Activated naive CD8-positive, alpha-beta T cell (primary cell): ENCODE data around the gene AHDC1.
"Not testable (repeated sequence)": the region's sequence is repeated elsewhere in the genome, so short reads cannot be mapped to it uniquely, and the experiment has no call there.

Source experiments
- H3K27ac Mint-ChIP-seq: one replicate; pipeline ENCODE4 v1.8.0; 2021; ENCODE audit warnings: mixed read lengths
- H3K27me3 Mint-ChIP-seq: one replicate; pipeline ENCODE4 v1.8.0; 2021; ENCODE audit warnings: mixed read lengths
- H3K36me3 Mint-ChIP-seq: one replicate; pipeline ENCODE4 v1.8.0; 2021; ENCODE audit warnings: mixed read lengths
- H3K4me1 Mint-ChIP-seq: one replicate; pipeline ENCODE4 v1.8.0; 2021; ENCODE audit warnings: low read depth, mixed read lengths
- H3K4me3 Mint-ChIP-seq: one replicate; pipeline ENCODE4 v1.8.0; 2021; ENCODE audit warnings: mild to moderate bottlenecking, mixed read lengths
- H3K9me3 Mint-ChIP-seq: one replicate; pipeline ENCODE4 v1.8.0; 2021; ENCODE audit warnings: low read depth, mixed read lengths

AHDC1 gene

DNA sequence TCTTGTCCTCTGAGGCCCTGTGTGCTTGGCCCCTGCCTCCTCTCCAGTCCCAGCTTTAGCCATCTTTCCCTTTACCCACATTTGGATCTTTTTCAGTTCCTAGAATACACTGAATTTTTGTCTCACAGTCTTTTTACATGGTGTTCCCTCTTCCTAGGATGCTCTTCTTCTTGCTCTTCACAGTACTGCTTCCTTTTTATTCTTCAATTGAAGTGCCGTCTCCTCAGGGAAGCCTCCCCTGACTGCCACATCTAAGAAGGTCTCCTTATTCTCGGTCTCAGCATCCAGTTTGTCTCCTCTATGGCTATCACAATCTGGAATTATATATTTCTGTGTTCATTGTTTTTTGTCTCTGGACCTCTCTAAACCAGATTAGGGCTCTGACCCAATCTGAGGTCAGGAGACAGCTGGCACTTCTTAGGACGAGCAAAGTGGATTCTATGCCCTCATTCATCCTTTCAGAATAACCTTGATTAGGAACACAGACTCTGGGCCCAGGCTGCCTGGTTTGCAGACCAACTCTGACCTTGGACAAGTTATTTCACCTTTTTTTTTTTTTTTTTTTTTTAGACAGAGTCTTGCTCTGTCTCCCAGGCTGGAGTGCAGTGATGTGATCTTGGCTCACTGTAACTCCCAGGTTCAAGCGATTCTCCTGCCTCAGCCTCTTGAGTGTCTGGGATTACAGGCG, 34.2 kb upstream of the AHDC1 start:
- peak overlapping the region; percentile 34 for H3K27ac Mint-ChIP-seq
- no peaks in the 10 kb centered on the region for H3K36me3 Mint-ChIP-seq
- peaks cover 35% of the 10 kb centered on the region for H3K4me1 Mint-ChIP-seq
- no peak overlapping the region for H3K4me3 Mint-ChIP-seq
- no peaks in the 10 kb centered on the region for H3K27me3 Mint-ChIP-seq
- no peaks in the 10 kb centered on the region for H3K9me3 Mint-ChIP-seq

DNA sequence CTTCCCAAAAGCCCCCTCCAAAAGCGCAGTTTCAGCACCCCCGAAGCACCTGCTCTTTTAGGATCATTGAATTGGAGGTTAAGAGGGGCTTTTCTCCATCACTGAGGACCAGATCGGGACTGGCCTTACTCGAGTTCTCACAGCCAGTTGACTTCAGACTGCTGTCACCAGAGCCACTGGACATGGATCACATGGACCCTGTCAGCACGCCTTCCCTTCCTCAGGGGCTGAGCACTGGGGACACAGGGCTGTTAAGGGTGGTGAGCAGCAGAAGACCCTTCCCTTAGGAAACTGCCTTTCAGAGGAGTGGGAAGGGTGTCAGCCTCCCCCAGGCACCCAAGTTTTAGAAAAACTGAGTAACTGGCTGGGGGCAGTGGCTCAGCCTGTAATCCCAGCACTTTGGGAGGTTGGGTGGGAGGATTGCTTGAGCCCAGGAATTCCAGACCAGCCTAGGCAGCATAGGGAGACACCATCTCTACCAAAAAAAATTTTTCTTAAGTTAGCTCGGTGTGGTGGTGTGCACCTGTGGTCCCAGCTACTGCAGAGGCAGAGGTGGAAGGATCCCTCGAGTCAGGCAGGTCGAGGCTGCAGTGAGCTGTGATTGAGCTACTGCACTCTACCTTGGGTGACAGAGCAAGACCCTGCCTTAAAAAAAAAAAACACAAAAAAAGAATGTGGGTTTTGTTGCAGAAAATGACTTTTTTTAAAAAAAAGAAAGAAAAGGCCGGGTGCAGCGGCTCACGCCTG, 31.6 kb upstream of the AHDC1 start:
- Mint-ChIP-seq H3K4me3 (peak overlapping the region; percentile 65), H3K9me3 (no peaks in the 10 kb centered on the region), H3K36me3 (no peaks in the 10 kb centered on the region), H3K27ac (no peak overlapping the region), H3K27me3 (no peaks in the 10 kb centered on the region), H3K4me1 (peaks cover 60% of the 10 kb centered on the region)

DNA sequence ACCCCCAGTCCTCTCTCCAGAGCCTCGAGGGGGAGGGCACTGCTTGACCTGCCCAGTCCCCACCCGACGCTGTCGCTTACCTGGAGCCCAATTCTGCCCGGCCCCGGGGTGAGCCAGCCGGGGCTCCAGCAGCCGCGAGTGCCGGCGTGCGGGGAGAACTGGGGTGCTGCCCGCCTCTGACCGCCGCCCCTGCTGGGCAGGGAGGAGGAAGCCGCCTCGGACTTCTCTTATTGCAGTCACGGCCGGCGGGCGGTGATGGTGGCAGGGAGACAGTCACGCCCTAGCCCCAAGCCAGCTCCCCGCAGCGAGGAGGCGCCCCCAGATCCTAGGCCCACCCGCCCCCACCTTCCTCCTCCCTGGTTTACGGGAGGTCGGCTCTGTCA, 31.0 kb upstream of the AHDC1 start, which contains the start of gene FGR:
TSS of gene FGR (minus strand) at position 201 of the 383 bp plus-strand sequence. CDS start 11,269 bp downstream, outside the sequence.
- no peaks in the 10 kb centered on the region for H3K9me3 Mint-ChIP-seq
- H3K27me3 Mint-ChIP-seq, result no peaks in the 10 kb centered on the region
- H3K4me1 Mint-ChIP-seq, result peaks cover 62% of the 10 kb centered on the region
- no peaks in the 10 kb centered on the region for H3K36me3 Mint-ChIP-seq
- no peak within 1 kb of the TSS for H3K27ac Mint-ChIP-seq
- peak within 1 kb of the TSS; percentile 65 for H3K4me3 Mint-ChIP-seq

DNA sequence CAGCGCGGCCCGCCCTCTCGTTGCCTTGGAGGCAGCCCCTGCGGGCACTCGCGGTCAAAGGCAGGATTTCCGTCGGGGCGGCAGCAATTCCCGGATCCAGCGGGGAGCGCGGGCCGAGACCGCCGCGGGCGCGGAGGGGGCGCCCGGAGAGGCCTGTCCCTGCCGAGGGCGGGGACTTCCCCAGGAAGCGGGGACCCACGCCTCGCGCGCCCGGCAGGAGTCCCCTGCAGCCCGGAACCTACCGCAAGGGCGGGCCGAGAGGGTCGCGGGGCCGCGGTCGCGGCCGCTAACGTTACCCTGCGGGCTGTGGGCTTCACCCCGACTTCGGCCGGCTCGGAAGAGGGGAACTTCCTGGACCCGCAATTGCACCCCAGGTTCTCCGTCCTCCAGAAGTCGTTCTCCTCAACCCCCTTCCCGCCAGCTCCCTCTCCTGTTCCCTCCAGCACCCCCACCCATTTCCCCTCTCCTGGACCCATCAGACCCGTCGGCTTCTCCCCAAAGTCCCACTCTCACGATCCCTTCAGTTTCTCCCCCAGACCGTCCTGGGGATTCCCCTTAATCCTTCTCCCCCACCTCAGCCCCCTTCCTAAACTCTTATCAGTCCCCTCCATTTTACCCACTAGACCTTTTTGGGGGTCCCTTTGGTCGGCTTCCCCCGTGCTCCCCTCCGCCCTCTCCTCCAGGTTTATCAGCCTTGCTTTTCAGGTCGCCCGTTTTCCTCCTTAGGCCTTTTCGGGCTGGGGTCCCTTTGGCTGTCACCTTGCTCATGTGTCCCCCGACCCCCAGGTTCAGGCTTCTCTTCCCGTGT, 30.4 kb upstream of the AHDC1 start:
- no peaks in the 10 kb centered on the region for H3K27me3 Mint-ChIP-seq
- peak overlapping the region; percentile 49 for H3K4me3 Mint-ChIP-seq
- peaks cover 66% of the 10 kb centered on the region for H3K4me1 Mint-ChIP-seq
- no peak overlapping the region for H3K27ac Mint-ChIP-seq
- H3K36me3 Mint-ChIP-seq, result no peaks in the 10 kb centered on the region
- H3K9me3 Mint-ChIP-seq, result no peaks in the 10 kb centered on the region

DNA sequence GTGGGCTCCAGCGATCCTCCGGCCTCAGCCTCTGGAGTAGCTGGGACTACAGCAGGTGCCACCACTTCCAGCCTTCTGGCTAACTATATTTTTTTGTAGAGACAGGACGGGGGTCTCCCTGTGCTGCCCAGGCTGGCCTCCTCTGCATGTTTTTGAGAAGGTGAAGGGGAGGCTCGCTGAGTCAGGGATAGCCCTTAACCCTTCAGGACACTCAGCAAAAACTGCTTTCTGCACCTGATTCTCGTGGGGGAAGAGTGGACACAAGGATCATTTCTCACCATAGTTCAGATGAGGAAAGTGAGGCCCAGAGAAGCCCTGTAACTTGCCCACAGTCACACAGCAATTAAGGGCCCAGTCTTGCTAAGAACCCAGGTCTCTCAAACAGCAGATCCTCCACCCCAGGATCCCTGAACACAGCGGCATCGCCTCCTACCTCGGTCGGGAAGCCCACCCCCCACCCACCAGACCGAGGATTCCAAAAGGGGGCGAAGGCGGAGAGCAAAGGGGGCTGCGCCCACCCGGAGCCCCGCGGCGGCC, 29.8 kb upstream of the AHDC1 start:
- Mint-ChIP-seq H3K27ac (peak overlapping the region; percentile 58), H3K27me3 (no peaks in the 10 kb centered on the region), H3K4me3 (peak overlapping the region; percentile 78), H3K36me3 (no peaks in the 10 kb centered on the region), H3K4me1 (peaks cover 71% of the 10 kb centered on the region), H3K9me3 (no peaks in the 10 kb centered on the region)

DNA sequence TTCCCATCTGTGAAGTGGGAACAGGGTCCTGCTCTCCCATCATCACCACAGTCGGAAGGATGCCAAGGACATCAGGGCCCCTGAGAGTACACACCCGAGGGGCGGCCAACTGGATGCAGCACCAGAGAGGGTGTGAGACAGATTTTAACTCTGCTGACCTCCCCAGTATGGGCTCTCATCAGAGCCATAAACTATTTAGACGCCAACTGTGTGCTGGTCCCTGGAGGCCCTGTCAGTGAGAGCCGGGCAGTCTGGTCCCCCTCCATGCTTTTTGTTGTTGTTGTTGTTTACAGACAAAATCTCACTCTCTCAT, 29.3 kb upstream of the AHDC1 start:
- Mint-ChIP-seq H3K27me3 (no peaks in the 10 kb centered on the region), H3K9me3 (no peaks in the 10 kb centered on the region), H3K4me3 (peak overlapping the region; percentile 78), H3K27ac (peak overlapping the region; percentile 89), H3K4me1 (peaks cover 74% of the 10 kb centered on the region), H3K36me3 (no peaks in the 10 kb centered on the region)

DNA sequence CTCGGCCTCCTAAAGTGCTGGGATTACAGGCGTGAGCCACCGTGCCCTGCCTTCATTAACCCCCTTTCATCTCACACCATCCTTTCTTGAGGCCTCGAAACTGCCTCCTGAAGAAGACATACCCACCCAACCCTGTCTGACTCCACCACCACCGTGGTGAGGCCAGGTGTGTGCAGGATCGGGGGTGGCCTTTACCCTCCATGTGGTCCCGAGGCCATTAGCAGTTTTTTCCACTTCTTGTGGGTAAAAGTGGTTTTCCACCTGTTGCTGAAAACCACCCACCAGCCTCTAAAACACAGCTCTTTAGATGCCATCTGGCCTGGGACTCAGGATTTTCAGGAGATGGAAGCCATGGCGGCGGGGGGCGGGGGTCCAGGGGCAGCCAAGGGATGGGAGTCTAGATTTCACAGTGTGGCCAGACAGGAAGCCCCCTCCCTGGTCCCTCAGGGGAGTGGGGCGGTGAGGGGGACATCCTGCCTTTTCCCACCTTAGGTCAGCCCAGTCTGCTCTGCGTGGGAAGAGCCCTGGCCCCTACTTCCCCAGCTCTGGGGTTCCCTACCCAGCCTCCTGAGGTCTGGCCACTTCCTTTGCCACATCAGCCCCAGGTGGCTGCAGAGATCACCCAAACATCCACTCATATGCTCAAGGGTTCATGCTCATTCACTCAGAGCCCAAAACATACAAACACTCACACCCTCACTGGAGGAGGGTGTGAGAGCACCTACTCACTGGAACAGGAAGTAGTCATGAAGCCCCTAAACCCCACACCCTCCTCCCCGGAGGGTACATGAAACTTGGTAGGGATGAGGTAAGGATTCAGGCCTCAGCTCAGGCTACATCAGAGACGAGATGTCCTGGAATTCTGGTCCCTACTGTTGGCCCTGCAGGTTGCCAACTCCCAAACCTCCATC, 28.7 kb upstream of the AHDC1 start:
- H3K4me1 Mint-ChIP-seq, result peaks cover 69% of the 10 kb centered on the region
- H3K4me3 Mint-ChIP-seq, result peak overlapping the region; percentile 78
- H3K9me3 Mint-ChIP-seq, result no peaks in the 10 kb centered on the region
- H3K27me3 Mint-ChIP-seq, result no peaks in the 10 kb centered on the region
- peak overlapping the region; percentile 89 for H3K27ac Mint-ChIP-seq
- H3K36me3 Mint-ChIP-seq, result no peaks in the 10 kb centered on the region

DNA sequence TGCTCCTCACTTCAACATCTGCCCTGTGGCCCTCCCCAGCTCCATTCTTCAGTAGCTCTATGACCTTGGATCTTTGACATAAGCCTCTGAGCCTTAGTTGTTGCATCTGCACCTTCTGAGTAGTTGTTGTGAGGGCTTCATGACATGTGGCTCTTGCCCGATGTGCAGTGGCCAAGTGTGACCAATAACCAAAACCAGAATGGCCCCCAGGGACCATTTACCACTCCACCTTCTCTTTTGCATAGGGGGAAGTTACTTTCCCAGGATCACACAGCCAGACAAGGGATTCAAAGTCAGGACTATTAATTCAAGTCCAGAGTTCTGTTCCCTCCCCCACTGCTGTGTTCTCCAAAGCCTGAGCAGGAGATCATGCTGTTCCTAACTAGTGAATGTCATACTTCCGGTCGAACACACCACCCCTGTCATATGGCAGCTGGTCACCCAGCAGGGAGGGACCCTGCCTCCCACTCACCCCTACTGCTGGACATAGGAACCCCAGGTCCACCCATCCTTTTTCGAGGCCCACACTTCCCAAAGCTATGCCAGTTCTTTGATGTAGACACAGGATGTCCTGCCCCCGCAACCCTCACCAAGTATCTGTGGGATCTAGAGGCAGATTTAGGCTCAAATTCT, 27.0 kb upstream of the AHDC1 start:
- Mint-ChIP-seq H3K27ac (peak overlapping the region; percentile 61), H3K27me3 (no peaks in the 10 kb centered on the region), H3K36me3 (no peaks in the 10 kb centered on the region), H3K9me3 (no peaks in the 10 kb centered on the region), H3K4me1 (peaks cover 63% of the 10 kb centered on the region), H3K4me3 (peak overlapping the region; percentile 8)

DNA sequence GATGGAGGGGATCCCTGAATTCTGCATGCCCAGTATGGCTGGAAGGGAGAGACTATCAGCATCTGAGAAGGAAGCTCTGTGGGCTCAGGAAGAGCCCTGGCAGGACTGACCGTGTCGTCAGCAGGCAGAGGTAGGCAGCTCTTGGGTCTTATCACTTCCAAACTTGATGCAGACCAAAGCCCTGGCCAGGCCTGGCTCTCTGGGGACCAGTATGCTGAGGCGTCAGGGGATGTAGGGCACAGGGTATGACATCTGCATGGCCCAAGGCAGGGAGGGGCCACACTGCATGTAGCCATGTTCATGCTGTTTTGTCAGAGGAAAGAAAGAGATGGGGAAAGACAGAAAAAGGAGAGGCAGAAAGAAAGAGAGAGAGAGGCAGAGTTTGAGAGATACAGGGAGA, 24.8 kb upstream of the AHDC1 start:
- H3K27me3 Mint-ChIP-seq, result no peaks in the 10 kb centered on the region
- no peaks in the 10 kb centered on the region for H3K9me3 Mint-ChIP-seq
- no peak overlapping the region for H3K4me3 Mint-ChIP-seq
- no peak overlapping the region for H3K27ac Mint-ChIP-seq
- peaks cover 54% of the 10 kb centered on the region for H3K4me1 Mint-ChIP-seq
- H3K36me3 Mint-ChIP-seq, result no peaks in the 10 kb centered on the region

DNA sequence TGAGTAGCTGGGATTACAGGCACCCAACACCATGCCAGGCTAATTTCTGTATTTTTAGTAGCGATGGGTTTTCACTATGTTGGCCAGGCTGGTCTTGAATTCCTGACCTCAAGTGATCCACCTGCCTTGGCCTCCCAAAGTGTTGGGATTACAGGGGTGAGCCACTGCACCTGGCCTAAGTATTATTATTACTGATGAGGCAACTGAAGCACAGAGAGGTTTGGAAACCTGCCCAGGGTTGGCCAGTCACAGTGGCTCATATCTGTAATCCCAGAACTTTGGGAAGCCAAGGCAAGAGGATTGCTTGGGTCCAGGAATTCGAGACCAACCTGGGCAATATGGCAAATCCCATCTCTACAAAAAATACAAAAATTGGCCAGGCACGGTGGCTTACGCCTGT, 23.8 kb upstream of the AHDC1 start:
- peaks cover 44% of the 10 kb centered on the region for H3K4me1 Mint-ChIP-seq
- not testable (repeated sequence) for H3K36me3 Mint-ChIP-seq, H3K27me3 Mint-ChIP-seq, H3K4me3 Mint-ChIP-seq, H3K9me3 Mint-ChIP-seq, H3K27ac Mint-ChIP-seq

DNA sequence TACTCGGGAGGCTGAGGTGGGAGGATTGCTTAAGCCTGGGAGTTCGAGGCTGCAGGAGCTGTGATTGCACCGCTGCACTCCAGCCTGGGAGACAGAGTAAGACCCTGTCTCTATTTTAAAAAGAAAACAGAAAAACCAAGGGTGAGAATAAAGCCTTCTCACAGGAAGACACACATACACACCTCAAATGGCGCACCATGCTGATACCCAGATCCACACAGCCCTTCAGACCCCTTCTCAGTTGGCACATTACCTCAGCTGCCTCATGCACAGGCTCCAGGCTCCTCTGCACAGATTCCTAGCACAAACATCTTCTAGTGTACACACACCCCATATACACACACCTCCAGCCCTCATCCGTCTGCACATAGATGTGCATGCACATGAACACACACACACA, 23.1 kb upstream of the AHDC1 start:
- Mint-ChIP-seq H3K27ac (peak overlapping the region; percentile 61), H3K4me1 (peaks cover 40% of the 10 kb centered on the region), H3K9me3 (no peaks in the 10 kb centered on the region), H3K27me3 (no peaks in the 10 kb centered on the region), H3K36me3 (no peaks in the 10 kb centered on the region), H3K4me3 (no peak overlapping the region)

DNA sequence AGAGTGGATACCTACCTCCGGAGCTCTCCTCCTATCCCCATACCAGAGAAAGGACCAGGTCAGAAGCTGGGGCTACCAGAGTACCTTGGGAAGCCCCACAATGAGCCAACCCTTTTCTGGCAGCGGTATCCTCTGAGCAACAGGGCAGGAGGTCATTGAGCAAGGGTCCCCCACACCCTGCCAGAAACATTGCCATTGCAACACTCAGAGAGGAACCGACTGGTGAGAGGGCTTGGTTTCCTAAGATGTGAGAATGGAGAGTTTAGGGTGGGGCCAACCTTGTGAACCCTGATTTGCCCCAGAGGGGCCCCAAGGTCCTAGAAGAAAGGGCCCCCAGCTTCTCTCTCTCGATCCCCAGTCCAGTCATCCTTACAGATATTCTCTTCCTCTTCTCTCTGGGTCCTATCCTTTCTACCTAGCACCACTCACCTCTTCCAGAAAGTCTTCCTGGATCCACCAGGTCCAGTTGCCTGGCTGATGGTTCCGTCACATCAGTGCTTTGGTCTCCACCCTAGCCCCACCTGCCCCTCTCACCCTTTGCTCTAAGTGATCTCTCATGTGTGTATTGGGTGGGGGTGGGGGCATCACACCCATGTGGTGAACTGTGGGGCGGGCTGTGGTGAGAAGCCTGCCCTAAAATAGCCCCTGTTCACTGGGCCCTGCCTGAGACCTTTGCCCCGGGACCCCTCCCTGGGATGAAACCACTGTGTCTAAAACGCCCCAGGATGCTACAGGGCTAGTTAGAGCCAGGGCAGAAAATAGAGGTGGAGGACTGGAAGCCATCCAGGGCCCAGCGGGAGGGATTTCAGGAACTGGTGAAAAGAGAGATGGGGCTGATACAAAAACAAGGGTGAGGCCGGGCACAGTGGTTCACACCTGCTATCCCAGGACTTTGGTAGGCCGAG, 22.3 kb upstream of the AHDC1 start:
- no peaks in the 10 kb centered on the region for H3K27me3 Mint-ChIP-seq
- no peaks in the 10 kb centered on the region for H3K36me3 Mint-ChIP-seq
- no peak overlapping the region for H3K27ac Mint-ChIP-seq
- no peak overlapping the region for H3K4me3 Mint-ChIP-seq
- H3K9me3 Mint-ChIP-seq, result no peaks in the 10 kb centered on the region
- H3K4me1 Mint-ChIP-seq, result peaks cover 33% of the 10 kb centered on the region

DNA sequence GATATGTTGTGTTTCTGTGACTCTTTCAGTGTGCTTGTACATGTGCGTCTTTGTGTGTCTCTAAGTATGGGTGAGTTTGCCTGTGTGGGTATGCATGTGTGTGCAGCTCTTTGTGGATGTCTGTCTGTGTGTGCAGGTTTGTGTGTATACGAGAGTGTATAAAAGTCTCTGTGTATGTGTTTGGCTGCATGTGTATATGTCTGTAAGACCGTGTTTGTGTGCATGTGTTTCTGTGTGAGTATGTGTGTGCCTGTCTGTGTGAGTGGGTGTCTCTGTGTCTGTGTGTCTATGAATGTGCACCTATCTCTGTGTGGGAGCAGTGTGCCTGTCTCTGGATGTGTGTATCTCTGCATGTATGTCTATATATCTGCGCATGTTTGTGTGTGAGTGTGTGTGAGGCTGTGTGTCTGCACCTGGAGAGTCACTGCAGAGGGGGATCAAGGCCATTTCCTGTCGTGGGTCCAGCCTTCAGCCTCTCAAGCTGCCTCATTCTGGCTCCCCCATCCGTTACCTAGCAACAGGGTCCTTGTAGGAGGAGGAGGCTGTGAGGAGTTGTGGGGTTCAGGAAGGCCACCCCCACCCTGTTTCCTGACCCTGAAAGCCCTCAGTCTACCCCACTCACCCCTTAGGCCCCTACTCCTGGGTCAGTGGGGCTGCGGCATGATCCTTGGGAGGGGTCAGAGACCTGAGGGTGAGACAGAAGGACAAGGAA, 20.7 kb upstream of the AHDC1 start:
- H3K9me3 Mint-ChIP-seq, result no peaks in the 10 kb centered on the region
- H3K36me3 Mint-ChIP-seq, result no peaks in the 10 kb centered on the region
- H3K27ac Mint-ChIP-seq, result no peak overlapping the region
- H3K27me3 Mint-ChIP-seq, result no peaks in the 10 kb centered on the region
- peaks cover 29% of the 10 kb centered on the region for H3K4me1 Mint-ChIP-seq
- H3K4me3 Mint-ChIP-seq, result no peak overlapping the region
